Adrenal gland (tissue), 12 donors: Measurements from ENCODE around the gene PRADC1. TPM values are rescaled to one million over a fixed set of nuclear protein-coding genes. Genes with fewer than 3 reads are reported as not detected.
A peak's percentile ranks its signal among the peaks of the same experiment; 100 is the strongest.

Experiments
- DNase-seq, 7 donors: peaks; one replicate each; pipeline ENCODE4 v3.0.0-alpha.2; 2019 to 2020
- H3K27ac ChIP-seq, 5 donors: fragments of 200-600 bp; sonication (generic) in 4 of 5; 1 replicate in 3 of 5; 2 replicates in 2 of 5; pipeline versions ENCODE4 v1.5.1 to v1.8.0; 2016 to 2020; ENCODE audit warnings: mild to moderate bottlenecking in 1 of 5
- H3K27me3 ChIP-seq: fragments of 200-600 bp; 2 replicates; pipeline ENCODE4 v1.8.0; 2021
- H3K36me3 ChIP-seq, 2 donors: fragments of 200-600 bp; replicated peaks in 1 of 2; 1 replicate in 1 of 2; 2 replicates in 1 of 2; pipeline versions ENCODE4 v1.5.1 to v1.8.0; 2018 to 2022
- H3K4me1 ChIP-seq, 2 donors: fragments of 200-600 bp; replicated peaks in 1 of 2; 1 replicate in 1 of 2; 2 replicates in 1 of 2; pipeline versions ENCODE4 v1.5.1 to v1.8.0; 2018 to 2021
- H3K4me3 ChIP-seq, 4 donors: fragments of 200-600 bp; sonication (generic) in 3 of 4; one replicate each; pipeline ENCODE4 v1.5.1; 2016 to 2018
- H3K9me3 ChIP-seq, 3 donors: fragments of 200-600 bp; sonication (generic) in 1 of 3; replicated peaks in 1 of 3; 1 replicate in 2 of 3; 2 replicates in 1 of 3; pipeline versions ENCODE4 v1.5.1 to v1.8.0; 2016 to 2021
- POLR2A ChIP-seq, 2 donors: fragments of 450-650 bp; IDR thresholded peaks; one replicate each; pipeline ENCODE4 v1.6.1; 2017; ENCODE audit warnings: antibody characterized with exemption in 2 of 2, mild to moderate bottlenecking in 2 of 2, moderate library complexity in 1 of 2
- WGBS, 4 donors: extraction: QIAGEN DNeasy Blood & Tissue Kit in 2 of 4; methylation state at CpG; one replicate each; pipeline versions ENCODE4 v1.1.5 to v1.1.7; 2013 to 2017; 5-methylcytosine and 5-hydroxymethylcytosine counted together
- intact Hi-C, 2 donors: fragments of 100-400 bp; cut with DNase I; formaldehyde crosslinking; loops; one replicate each; pipeline versions ENCODE4 v1.14.1 to v1.15.0; 2022 to 2023
- polyA plus RNA-seq, 3 donors: library from polyadenylated mRNA; stranded (reverse); fragments of 200-250 nt in 2 of 3; fragments of 350-450 nt in 1 of 3; fragmentation: Illumina TruSeq in 1 of 3; extraction: RNeasy Lipid Tissue Mini Kit (QIAGEN cat#74804) in 1 of 3; gene quantifications; one replicate each; pipeline ENCODE4 v1.2.3, GENCODE V29; 2013 to 2014
- total RNA-seq, 9 donors: library from RNA; depleted of rRNA in 4 of 9; stranded (reverse); fragments of >200 nt in 4 of 9; fragments of 120-200 nt in 1 of 9; fragmentation: NEBNext Ultra II Directional in 1 of 9; extraction: Animal tissue kit (Norgen Biotek cat#: 25700) in 1 of 9; gene quantifications; one replicate each; pipeline versions ENCODE4 v1.1.0 to v1.2.4, GENCODE V29; 2013 to 2023
- TF ChIP-seq, protein P1 (sequence below), 6 experiments: fragments of 450-650 bp in 4 of 6; fragments of 200-600 bp in 2 of 6; sonication (generic) in 1 of 6; IDR thresholded peaks; 1 replicate in 5 of 6; 2 replicates in 1 of 6; pipeline versions ENCODE4 v1.5.1 to v1.8.0; 2016 to 2021; ENCODE audit warnings: antibody characterized with exemption in 6 of 6, mild to moderate bottlenecking in 2 of 6, moderate library complexity in 1 of 6
- donor health status: healthy with polysubstance abuse.
- donor health status: Bipolar disorder and iron deficiency.
- donor health status: DM: yes; HTN: yes; CAD: no.
- donor health status: DM: no; HTN: no; CAD: no.
- donor health status: DM: no; HTN: no; CAD: no.
- donor health status: DM: yes; HTN: yes; CAD: no.

The PRADC1 gene
- total and polyA plus RNA-seq, 12 donors: 24.4 to 76.3 (median 35.8) TPM

DNA sequence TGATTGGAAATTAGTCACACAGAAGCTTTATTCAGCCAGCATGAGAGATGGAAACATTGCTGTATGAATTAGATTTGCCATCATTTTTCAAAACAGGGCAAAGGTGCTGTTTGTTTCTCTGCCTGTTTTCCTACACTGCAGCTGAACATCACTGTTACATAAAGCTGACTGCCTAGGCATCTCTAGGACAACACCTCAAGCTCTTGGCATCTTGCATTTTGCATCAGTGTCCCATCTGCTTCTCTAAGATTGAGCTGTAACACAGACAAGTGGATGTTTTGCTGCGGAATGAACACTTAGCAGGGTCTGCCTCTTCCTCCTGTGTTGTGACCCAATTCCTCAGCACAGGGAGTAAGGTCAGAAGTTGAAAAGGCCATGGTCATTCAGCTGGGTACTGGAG is 5.9 kb upstream of the PRADC1 start:
- peaks cover 35 to 62% of the 10 kb centered on the region in 2 donors for H3K4me1 ChIP-seq
- WGBS, 4 donors: 22 to 46% (median 35%) methylated on average over 1 of the region's 1 CpG

GRCh38 chr2:73238149-73238548 is 5.1 kb upstream of the PRADC1 start:
- H3K4me3 ChIP-seq: no peak overlapping the region
- DNase-seq: no peak
- no peaks in the 10 kb centered on the region for H3K27me3 ChIP-seq
- peak overlapping the region in 1 of 5 donors; percentile 37 for H3K27ac ChIP-seq
- TF ChIP-seq, protein P1, sequence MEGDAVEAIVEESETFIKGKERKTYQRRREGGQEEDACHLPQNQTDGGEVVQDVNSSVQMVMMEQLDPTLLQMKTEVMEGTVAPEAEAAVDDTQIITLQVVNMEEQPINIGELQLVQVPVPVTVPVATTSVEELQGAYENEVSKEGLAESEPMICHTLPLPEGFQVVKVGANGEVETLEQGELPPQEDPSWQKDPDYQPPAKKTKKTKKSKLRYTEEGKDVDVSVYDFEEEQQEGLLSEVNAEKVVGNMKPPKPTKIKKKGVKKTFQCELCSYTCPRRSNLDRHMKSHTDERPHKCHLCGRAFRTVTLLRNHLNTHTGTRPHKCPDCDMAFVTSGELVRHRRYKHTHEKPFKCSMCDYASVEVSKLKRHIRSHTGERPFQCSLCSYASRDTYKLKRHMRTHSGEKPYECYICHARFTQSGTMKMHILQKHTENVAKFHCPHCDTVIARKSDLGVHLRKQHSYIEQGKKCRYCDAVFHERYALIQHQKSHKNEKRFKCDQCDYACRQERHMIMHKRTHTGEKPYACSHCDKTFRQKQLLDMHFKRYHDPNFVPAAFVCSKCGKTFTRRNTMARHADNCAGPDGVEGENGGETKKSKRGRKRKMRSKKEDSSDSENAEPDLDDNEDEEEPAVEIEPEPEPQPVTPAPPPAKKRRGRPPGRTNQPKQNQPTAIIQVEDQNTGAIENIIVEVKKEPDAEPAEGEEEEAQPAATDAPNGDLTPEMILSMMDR (IDR thresholded peaks at IDR 0.05): no peak
- no peak for TF ChIP-seq POLR2A (IDR thresholded peaks at IDR 0.05)
- H3K4me1 ChIP-seq: peaks cover 30 to 53% of the 10 kb centered on the region in 2 donors
- H3K9me3 ChIP-seq: no peaks in the 10 kb centered on the region
- whole genome bisulfite sequencing, 4 donors: 79 to 83% (median 81%) methylated on average over 3 of the region's 3 CpGs
- H3K36me3 ChIP-seq: peaks cover 0 to 17% of the 10 kb centered on the region in 2 donors
- intact Hi-C loops: no loop called here

More for the DNA sequence above, 5.9 kb upstream of the PRADC1 start:
- H3K27me3 ChIP-seq: no peaks in the 10 kb centered on the region
- no peaks in the 10 kb centered on the region for H3K9me3 ChIP-seq
- peak overlapping the region in 2 of 5 donors; percentile 18 to 37 for H3K27ac ChIP-seq
- TF ChIP-seq POLR2A (IDR thresholded peaks at IDR 0.05): no peak
- TF ChIP-seq, protein P1 (IDR thresholded peaks at IDR 0.05): no peak
- H3K36me3 ChIP-seq: peaks cover 0 to 26% of the 10 kb centered on the region in 2 donors
- intact Hi-C loops: no loop called here
- no peak overlapping the region for H3K4me3 ChIP-seq
- no peak for DNase-seq

- 52 to 67% (median 57%) methylated on average over 1 of the region's 1 CpG for WGBS, 4 donors
- no peaks in the 10 kb centered on the region for H3K9me3 ChIP-seq
- H3K36me3 ChIP-seq: peaks cover 0 to 9% of the 10 kb centered on the region in 2 donors
- DNase-seq: no peak
- intact Hi-C loops: no loop called here
- no peak overlapping the region for H3K4me3 ChIP-seq
- TF ChIP-seq, protein P1 (IDR thresholded peaks at IDR 0.05): no peak
- TF ChIP-seq POLR2A (IDR thresholded peaks at IDR 0.05): no peak
- H3K27ac ChIP-seq: peak overlapping the region in 1 of 5 donors; percentile 6
- peaks cover 34 to 58% of the 10 kb centered on the region in 2 donors for H3K4me1 ChIP-seq
- no peaks in the 10 kb centered on the region for H3K27me3 ChIP-seq
Measured at GRCh38 chr2:73237168-73237567, 4.1 kb upstream of the PRADC1 start.

- Histone ChIP-seq H3K27me3 (no peaks in the 10 kb centered on the region), H3K9me3 (no peaks in the 10 kb centered on the region), H3K4me3 (peak overlapping the region in 3 of 4 donors; percentile 58 to 95 (median 73)), H3K27ac (peak overlapping the region in 3 of 5 donors; percentile 89 to 96 (median 91)), H3K4me1 (peaks cover 35 to 58% of the 10 kb centered on the region in 2 donors), H3K36me3 (peaks cover 0 to 9% of the 10 kb centered on the region in 2 donors)
- no peak for TF ChIP-seq POLR2A (IDR thresholded peaks at IDR 0.05)
- TF ChIP-seq, protein P1 (IDR thresholded peaks at IDR 0.05): no peak
- WGBS, 4 donors: 40 to 51% (median 44%) methylated on average over 11 of the region's 11 CpGs
- intact Hi-C loops: no loop called here
- DNase-seq: no peak
Measured at GRCh38 chr2:73235315-73236028, 2.4 kb upstream of the PRADC1 start.
